Measurements from ENCODE around the gene ECE1. TPM values are rescaled to one million over a fixed set of nuclear protein-coding genes. Genes with fewer than 3 reads are reported as not detected.

Gene ECE1
- total and polyA plus RNA-seq, 2 of the 13 experiments (the other 11 are each of a cell fraction or from before 2014, with no cell fraction given), result 13.5 to 21.2 TPM

GRCh38 chr1:21284206-21285054 lies 5.8 kb downstream of the ECE1 start:
- intact Hi-C loops (cut with micrococcal nuclease; ENCODE audit: unreplicated experiment), result no loop called here
- BruUV-seq (replicated peaks), result no TSS peak
- TF ChIP-seq CENPBD1 (CRISPR knock-in tag; IDR thresholded peaks at IDR 0.05; ENCODE audit: borderline replicate concordance, low read depth) (no peak), SNAPC2 (CRISPR knock-in tag; IDR thresholded peaks at IDR 0.05) (no peak), ZSCAN30 (CRISPR knock-in tag; IDR thresholded peaks at IDR 0.05) (no peak), ZNF124 (CRISPR knock-in tag; IDR thresholded peaks at IDR 0.05) (no peak), CC2D1A (CRISPR knock-in tag; IDR thresholded peaks at IDR 0.05) (no peak), TRIM22 (IDR thresholded peaks at IDR 0.05) (no peak), ZNF646 (CRISPR knock-in tag; IDR thresholded peaks at IDR 0.05) (no peak), ATM (IDR thresholded peaks at IDR 0.05; ENCODE audit: borderline replicate concordance) (no peak), MYC (CRISPR knock-in tag; IDR thresholded peaks at IDR 0.05; ENCODE audit: borderline replicate concordance) (no peak), ZNF496 (CRISPR knock-in tag; IDR thresholded peaks at IDR 0.05; ENCODE audit: insufficient replicate concordance) (no peak), TBP (CRISPR knock-in tag; IDR thresholded peaks at IDR 0.05) (no peak)
- DNase-seq (ENCODE audit: low spot score), result no peak
- POLR2A ChIA-PET, result no interaction called here
- no peaks in the 10 kb centered on the region for H3K27me3 ChIP-seq (ENCODE audit: control insufficient read depth in 1 of 2, insufficient read depth in 2 of 2, low read length in 2 of 2)
- no peak overlapping the region for H3K4me2 ChIP-seq (ENCODE audit: low read depth, low read length)
- ATAC-seq, result no peak
- in situ Hi-C loops (cut with HindIII; ENCODE audit: extremely low pct_ligation_motif_present, low pct_unique_long_range_greater_than_20kb), result no loop called here
- CTCF ChIA-PET (ENCODE audit: low intra/inter-chr PET ratio, low total read pairs), result no interaction called here
- H4K20me1 ChIP-seq (ENCODE audit: insufficient read depth, low read length), result no peaks in the 10 kb centered on the region
- H3K9ac ChIP-seq (ENCODE audit: insufficient read depth, low read depth, low read length), result no peak overlapping the region
- H3K79me2 ChIP-seq (ENCODE audit: insufficient read depth, low read length), result no peaks in the 10 kb centered on the region
- H3K4me3 ChIP-seq (replicated peaks in 1 of 3; ENCODE audit: insufficient read depth in 1 of 3, low read depth in 2 of 3, low read length in 3 of 3), result no peak overlapping the region
- H3K36me3 ChIP-seq (replicated peaks in 1 of 2; ENCODE audit: control insufficient read depth in 1 of 2, insufficient read depth in 2 of 2, low read length in 2 of 2), result no peaks in the 10 kb centered on the region
- H3K9me3 ChIP-seq (ENCODE audit: low read length), result no peaks in the 10 kb centered on the region
- H3K27ac ChIP-seq (ENCODE audit: extremely low read length, insufficient read depth, low read length), result no peak overlapping the region
- no peak overlapping the region for H2AFZ ChIP-seq (ENCODE audit: low read length)
- FAIRE-seq, result no peak
- WGBS (ENCODE audit: low lambda C conversion rate), result 96% methylated on average over 13 of the region's 17 CpGs
- peaks cover 23% of the 10 kb centered on the region for H3K4me1 ChIP-seq (ENCODE audit: insufficient read depth, low read length)

Data from HepG2 (cell line).